ENCODE results near the gene CCNY.

- TF ChIP-seq RAD21 (IDR thresholded peaks at IDR 0.05; ENCODE audit: low read depth) (no peak), CTCF (IDR thresholded peaks at IDR 0.05 in 2 of 3, conservative IDR thresholded peaks at IDR 0.05 in 1 of 3; ENCODE audit: borderline replicate concordance in 1 of 3, insufficient read depth in 1 of 3, low read depth in 2 of 3, low read length in 2 of 3) (no peak), CBX3 (IDR thresholded peaks at IDR 0.05; ENCODE audit: low read depth) (no peak), POLR2A (IDR thresholded peaks at IDR 0.05; ENCODE audit: borderline replicate concordance, extremely low read depth, insufficient read depth, insufficient read length) (no peak), EZH2 (IDR thresholded peaks at IDR 0.05) (no peak), EGR1 (IDR thresholded peaks at IDR 0.05; ENCODE audit: low read depth) (no peak), POLR2AphosphoS5 (IDR thresholded peaks at IDR 0.05; ENCODE audit: low read depth, low read length) (no peak), CEBPB (IDR thresholded peaks at IDR 0.05; ENCODE audit: low read depth) (no peak), FOSL1 (IDR thresholded peaks at IDR 0.05; ENCODE audit: low read depth) (no peak), ELF1 (IDR thresholded peaks at IDR 0.05; ENCODE audit: borderline replicate concordance, low read depth) (no peak), YY1 (IDR thresholded peaks at IDR 0.05; ENCODE audit: extremely low read depth, insufficient replicate concordance, low read depth, low read length) (no peak), TCF7L2 (IDR thresholded peaks at IDR 0.05; ENCODE audit: borderline replicate concordance, extremely low read depth, insufficient read depth, insufficient read length) (no peak), REST (IDR thresholded peaks at IDR 0.05; ENCODE audit: low read depth) (no peak)
Observed at GRCh38 chr10:35422228-35422627, 85.9 kb downstream of the CCNY start.

Measured in HCT116 (cell line).